Measurements from ENCODE around the gene SETMAR. TPM values are rescaled to one million over a fixed set of nuclear protein-coding genes. Genes with fewer than 3 reads are reported as not detected.

Gene SETMAR
- polyA plus RNA-seq, 1 experiment, result 9.3 TPM

DNA sequence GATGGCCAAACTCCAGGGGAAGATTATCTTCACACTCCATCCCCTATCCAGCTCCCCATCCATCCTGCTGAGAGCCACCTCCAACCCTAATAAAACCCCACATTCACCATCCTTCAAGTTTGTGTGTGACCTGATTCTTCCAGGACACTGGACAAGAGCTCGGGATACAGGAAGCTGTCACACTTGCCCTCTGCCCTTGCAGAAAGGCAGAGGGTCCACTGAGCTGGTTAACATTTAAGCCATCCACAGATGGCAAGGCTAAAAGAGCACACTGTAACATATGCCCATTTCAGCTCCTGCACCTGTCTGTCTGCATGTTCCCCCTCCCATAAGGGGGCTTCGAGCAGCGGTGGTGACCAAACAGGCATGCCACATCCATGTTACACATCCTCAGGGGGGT, 29.8 kb downstream of the SETMAR start:
- no peak for DNase-seq (ENCODE audit: low read depth)
- no peak overlapping the region for H3K4me3 ChIP-seq (ENCODE audit: low read depth, low read length)
- TF ChIP-seq, protein P1, sequence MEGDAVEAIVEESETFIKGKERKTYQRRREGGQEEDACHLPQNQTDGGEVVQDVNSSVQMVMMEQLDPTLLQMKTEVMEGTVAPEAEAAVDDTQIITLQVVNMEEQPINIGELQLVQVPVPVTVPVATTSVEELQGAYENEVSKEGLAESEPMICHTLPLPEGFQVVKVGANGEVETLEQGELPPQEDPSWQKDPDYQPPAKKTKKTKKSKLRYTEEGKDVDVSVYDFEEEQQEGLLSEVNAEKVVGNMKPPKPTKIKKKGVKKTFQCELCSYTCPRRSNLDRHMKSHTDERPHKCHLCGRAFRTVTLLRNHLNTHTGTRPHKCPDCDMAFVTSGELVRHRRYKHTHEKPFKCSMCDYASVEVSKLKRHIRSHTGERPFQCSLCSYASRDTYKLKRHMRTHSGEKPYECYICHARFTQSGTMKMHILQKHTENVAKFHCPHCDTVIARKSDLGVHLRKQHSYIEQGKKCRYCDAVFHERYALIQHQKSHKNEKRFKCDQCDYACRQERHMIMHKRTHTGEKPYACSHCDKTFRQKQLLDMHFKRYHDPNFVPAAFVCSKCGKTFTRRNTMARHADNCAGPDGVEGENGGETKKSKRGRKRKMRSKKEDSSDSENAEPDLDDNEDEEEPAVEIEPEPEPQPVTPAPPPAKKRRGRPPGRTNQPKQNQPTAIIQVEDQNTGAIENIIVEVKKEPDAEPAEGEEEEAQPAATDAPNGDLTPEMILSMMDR (IDR thresholded peaks at IDR 0.05; ENCODE audit: insufficient read depth, low read depth, low read length), result no peak
- no peaks in the 10 kb centered on the region; the same call in 1 of the 2 replicates for H3K27me3 ChIP-seq (ENCODE audit: control insufficient read depth, insufficient read depth, low read length)
- H3K36me3 ChIP-seq (ENCODE audit: control insufficient read depth, insufficient read depth, low read length), result no peaks in the 10 kb centered on the region
- ChIA-PET POLR2A (no interaction called here), CTCF (interaction anchor here (0.7 to 3.2 kb wide), 3 partner anchors 9 to 17 kb away, joined by 3 to 19 read pairs (median 5); no protein-coding TSS in a partner anchor)

DNA sequence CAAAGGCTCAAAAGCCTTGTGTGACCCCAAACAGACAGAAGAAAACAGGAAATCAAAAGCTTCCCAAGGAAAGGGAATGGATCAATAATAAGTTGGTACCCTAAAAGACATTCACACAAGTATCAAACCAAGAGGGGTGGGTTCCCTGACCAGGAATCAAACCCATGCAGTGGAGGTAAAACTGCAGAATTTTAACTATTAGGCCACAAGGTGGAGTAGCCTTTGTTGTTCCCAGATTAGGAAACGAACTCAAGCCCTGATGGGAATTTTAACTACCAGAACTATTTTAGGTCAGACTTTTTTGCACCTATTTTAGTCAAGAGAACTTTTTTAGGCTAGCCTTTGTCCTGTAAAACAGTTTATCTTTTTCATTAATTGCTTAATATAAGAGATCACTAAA, 31.4 kb downstream of the SETMAR start:
- POLR2A ChIA-PET, result no interaction called here
- no peaks in the 10 kb centered on the region; the same call in 1 of the 2 replicates for H3K27me3 ChIP-seq (ENCODE audit: control insufficient read depth, insufficient read depth, low read length)
- CTCF ChIA-PET, result interaction anchor here (0.6 to 3.2 kb wide), 5 partner anchors 9 to 19 kb away, joined by 3 to 19 read pairs (median 5); no protein-coding TSS in a partner anchor
- no peaks in the 10 kb centered on the region for H3K36me3 ChIP-seq (ENCODE audit: control insufficient read depth, insufficient read depth, low read length)
- no peak overlapping the region for H3K4me3 ChIP-seq (ENCODE audit: low read depth, low read length)
- TF ChIP-seq, protein P1 (IDR thresholded peaks at IDR 0.05; ENCODE audit: insufficient read depth, low read depth, low read length), result no peak
- no peak for DNase-seq (ENCODE audit: low read depth)

DNA sequence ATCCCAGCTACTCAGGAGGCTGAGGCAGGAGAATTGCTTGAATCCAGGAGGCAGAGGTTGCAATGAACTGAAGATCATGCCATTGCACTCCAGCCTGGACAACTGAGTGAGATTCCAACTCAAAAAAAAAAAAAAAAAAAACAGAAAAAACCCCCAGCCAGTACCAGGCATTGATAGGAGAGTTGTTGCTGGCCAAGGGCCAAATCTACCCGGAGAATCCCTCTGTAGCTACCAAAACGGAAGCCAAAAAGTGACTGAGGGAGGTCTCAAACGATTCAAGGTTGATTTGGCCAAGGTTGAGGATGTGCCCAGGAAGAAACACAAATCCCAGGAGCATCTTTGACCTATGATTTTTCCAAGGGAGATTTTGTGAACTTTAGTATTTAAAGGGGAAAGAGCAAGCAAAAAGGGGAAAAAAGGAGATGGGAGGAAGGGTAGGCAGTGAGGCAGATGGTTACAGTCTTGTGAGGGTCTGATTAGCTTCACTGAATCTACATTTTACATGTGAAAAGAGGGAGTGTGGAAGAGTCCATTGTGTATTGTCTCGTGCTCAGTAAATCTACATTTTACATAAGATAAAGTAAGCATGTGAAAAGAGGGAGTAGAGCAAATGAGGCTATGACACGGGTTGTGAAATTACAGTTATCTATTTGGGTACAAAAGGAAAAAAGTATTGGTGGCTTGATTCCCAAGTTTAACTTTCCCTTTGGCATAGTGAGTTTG, 32.8 kb downstream of the SETMAR start:
- no peak overlapping the region for H3K4me3 ChIP-seq (ENCODE audit: low read depth, low read length)
- no peak for DNase-seq (ENCODE audit: low read depth)
- TF ChIP-seq, protein P1 (IDR thresholded peaks at IDR 0.05; ENCODE audit: insufficient read depth, low read depth, low read length), result no peak
- no peaks in the 10 kb centered on the region for H3K36me3 ChIP-seq (ENCODE audit: control insufficient read depth, insufficient read depth, low read length)
- H3K27me3 ChIP-seq (ENCODE audit: control insufficient read depth, insufficient read depth, low read length), result no peaks in the 10 kb centered on the region; the same call in 1 of the 2 replicates
- ChIA-PET CTCF (interaction anchor here (1.3 to 1.4 kb wide), 2 partner anchors 17 to 297 kb away, joined by 3 to 4 read pairs; no protein-coding TSS in a partner anchor), POLR2A (no interaction called here)

DNA sequence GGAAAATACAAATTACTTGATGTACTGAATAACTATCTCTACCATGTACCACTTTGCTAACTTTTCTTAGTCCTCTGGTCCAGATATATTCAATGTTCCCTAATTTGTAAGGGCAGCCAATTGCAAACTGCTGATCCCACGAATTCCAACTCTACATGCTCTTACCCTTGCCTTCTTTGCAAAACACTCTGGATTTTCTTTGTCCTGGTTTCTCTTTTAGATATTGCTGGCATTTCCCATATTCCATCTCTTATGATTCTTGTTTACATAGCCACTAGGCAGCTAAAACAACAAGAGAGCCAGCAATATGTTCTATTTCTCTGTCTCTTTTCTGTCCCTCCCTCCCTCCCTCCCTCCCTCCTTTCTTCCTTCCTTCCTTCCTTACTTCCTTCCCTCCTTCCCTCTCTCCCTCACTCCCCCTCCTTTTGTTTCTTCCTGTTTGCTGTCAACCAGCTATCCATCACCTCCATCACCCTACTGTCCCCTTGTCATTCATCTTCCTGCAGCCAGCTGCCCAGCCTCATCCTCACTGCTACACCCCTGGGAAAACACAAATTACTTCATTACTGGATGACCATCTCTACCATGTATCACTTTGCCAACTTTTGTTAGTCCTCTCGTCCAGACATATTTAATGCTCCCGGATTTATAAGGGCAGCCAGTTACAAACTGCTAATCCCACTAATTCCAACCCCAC, 33.8 kb downstream of the SETMAR start:
- no peak overlapping the region for H3K4me3 ChIP-seq (ENCODE audit: low read depth, low read length)
- CTCF ChIA-PET, result interaction anchor here (0.6 kb wide), 1 partner anchor 175 kb away, joined by 3 read pairs; no protein-coding TSS in a partner anchor
- no peaks in the 10 kb centered on the region; the same call in 1 of the 2 replicates for H3K27me3 ChIP-seq (ENCODE audit: control insufficient read depth, insufficient read depth, low read length)
- TF ChIP-seq, protein P1 (IDR thresholded peaks at IDR 0.05; ENCODE audit: insufficient read depth, low read depth, low read length), result no peak
- POLR2A ChIA-PET, result no interaction called here
- DNase-seq (ENCODE audit: low read depth), result no peak
- H3K36me3 ChIP-seq (ENCODE audit: control insufficient read depth, insufficient read depth, low read length), result no peaks in the 10 kb centered on the region

DNA sequence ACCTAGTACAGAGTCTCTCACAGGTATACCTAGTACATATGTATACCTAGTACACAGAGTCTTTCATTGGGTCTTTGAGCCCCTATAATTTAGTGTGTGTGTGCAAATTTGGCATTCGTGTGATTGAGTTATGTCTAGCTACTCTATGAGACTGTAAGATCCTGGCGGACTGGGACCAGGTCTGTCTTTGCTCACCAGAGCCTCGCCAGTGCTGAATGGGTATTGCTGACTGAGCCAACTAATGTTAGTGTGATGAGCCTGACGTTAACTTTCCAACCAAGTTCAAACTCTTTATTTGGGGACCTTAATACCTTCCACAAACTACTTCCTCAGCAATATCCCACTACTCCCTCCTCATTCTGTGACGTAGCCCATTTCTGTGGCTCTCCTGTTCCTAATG, 35.6 kb downstream of the SETMAR start:
- no peak overlapping the region for H3K4me3 ChIP-seq (ENCODE audit: low read depth, low read length)
- TF ChIP-seq, protein P1 (IDR thresholded peaks at IDR 0.05; ENCODE audit: insufficient read depth, low read depth, low read length), result no peak
- ChIA-PET CTCF (interaction anchor here (1.5 kb wide), 1 partner anchor 12 kb away, joined by 5 read pairs; no protein-coding TSS in a partner anchor), POLR2A (no interaction called here)
- no peaks in the 10 kb centered on the region; the same call in 1 of the 2 replicates for H3K27me3 ChIP-seq (ENCODE audit: control insufficient read depth, insufficient read depth, low read length)
- H3K36me3 ChIP-seq (ENCODE audit: control insufficient read depth, insufficient read depth, low read length), result no peaks in the 10 kb centered on the region
- DNase-seq (ENCODE audit: low read depth), result no peak

Measured in BJ (cell line).